Heart left ventricle (tissue), 16 donors: Measurements from ENCODE around the gene TM4SF20. TPM values are rescaled to one million over a fixed set of nuclear protein-coding genes. Genes with fewer than 3 reads are reported as not detected.

Source experiments
- ATAC-seq, 4 donors: fragments of 200-7000 bp; cut with Tn5 transposase; one replicate each; pipeline ENCODE4 v1.9.1; 2020 to 2022; ENCODE audit warnings: moderate library complexity in 4 of 4, mild to moderate bottlenecking in 3 of 4, moderate number of reproducible peaks in 1 of 4
- DNase-seq, 5 donors: peaks; one replicate each; pipeline ENCODE4 v3.0.0-alpha.2; 2020
- H3K27ac ChIP-seq, 12 donors: fragments of 200-600 bp; sonication (generic) in 4 of 12; one replicate each; pipeline versions ENCODE4 v1.5.0 to v1.8.0; 2016 to 2022; ENCODE audit warnings: mild to moderate bottlenecking in 2 of 12
- H3K27me3 ChIP-seq, 9 donors: fragments of 200-600 bp; sonication (generic) in 2 of 9; one replicate each; pipeline versions ENCODE4 v1.5.1 to v1.8.0; 2016 to 2022; ENCODE audit warnings: mild to moderate bottlenecking in 3 of 9
- H3K36me3 ChIP-seq, 9 donors: fragments of 200-600 bp; sonication (generic) in 2 of 9; one replicate each; pipeline versions ENCODE4 v1.5.0 to v1.8.0; 2018 to 2022; ENCODE audit warnings: mild to moderate bottlenecking in 2 of 9
- H3K4me1 ChIP-seq, 12 donors: fragments of 200-600 bp; sonication (generic) in 4 of 12; one replicate each; pipeline versions ENCODE4 v1.5.0 to v1.8.0; 2016 to 2022; ENCODE audit warnings: mild to moderate bottlenecking in 3 of 12
- H3K4me3 ChIP-seq, 12 donors: fragments of 200-600 bp; sonication (generic) in 4 of 12; one replicate each; pipeline versions ENCODE4 v1.5.0 to v1.8.0; 2017 to 2022; ENCODE audit warnings: mild to moderate bottlenecking in 9 of 12, moderate library complexity in 4 of 12
- H3K9me3 ChIP-seq, 12 donors: fragments of 200-600 bp; sonication (generic) in 4 of 12; one replicate each; pipeline versions ENCODE4 v1.5.0 to v1.8.0; 2016 to 2022; ENCODE audit warnings: mild to moderate bottlenecking in 1 of 12
- POLR2A ChIP-seq, 2 donors: fragments of 450-650 bp; IDR thresholded peaks; one replicate each; pipeline ENCODE4 v1.6.1; 2017; ENCODE audit warnings: antibody characterized with exemption in 2 of 2, mild to moderate bottlenecking in 2 of 2, moderate library complexity in 2 of 2
- WGBS, 4 donors: extraction: QIAGEN DNeasy Blood & Tissue Kit in 2 of 4; methylation state at CpG; one replicate each; pipeline versions ENCODE4 v1.1.5 to v1.1.7; 2013 to 2018; 5-methylcytosine and 5-hydroxymethylcytosine counted together
- intact Hi-C, 10 donors: fragments of 100-400 bp; cut with DNase I; formaldehyde crosslinking; loops; one replicate each; pipeline versions ENCODE4 v1.11.1 to v1.14.2; 2022
- polyA plus RNA-seq, 2 donors: library from polyadenylated mRNA; stranded (reverse); fragments of 200-250 nt; gene quantifications; one replicate each; pipeline ENCODE4 v1.2.3, GENCODE V29; 2013
- total RNA-seq, 9 donors: library from RNA; depleted of rRNA in 2 of 9; stranded (reverse); fragments of >200 nt in 2 of 9; fragmentation: NEBNext Ultra II Directional in 3 of 9; extraction: Animal tissue kit (Norgen Biotek cat#: 25700) in 3 of 9; gene quantifications; one replicate each; pipeline versions ENCODE4 v1.1.0 to v1.2.4, GENCODE V29; 2016 to 2023
- TF ChIP-seq, protein P1 (sequence below), 12 donors: fragments of 200-600 bp; sonication (generic) in 4 of 12; IDR thresholded peaks; one replicate each; pipeline versions ENCODE4 v1.5.0 to v1.8.0; 2018 to 2022; ENCODE audit warnings: antibody characterized with exemption in 12 of 12, mild to moderate bottlenecking in 5 of 12
- donor health status: ischemic (EF 13 %, LVEDD 7.1; RV severe dilation, severe dysfunction).
- donor health status: healthy with polysubstance abuse.
- donor health status: DM: no; HTN: yes; CAD: no.
- donor health status: DM: no; HTN: no; CAD: no.
- donor health status: ischemic (EF 25% LVEDD 6.9; RV normal size, moderate dysfunction).
- donor health status: ischemic (EF 25% LVEDD 5.7; RV mildly dilated, moderate dysfunction).
- donor health status: healthy.
- donor health status: DM: yes; HTN: yes; CAD: no.
- donor health status: ischemic (EF 35%, LVEDD 5.7; RV mildly dilated, moderate dysfunction).
- donor health status: nonischemic (EF 11% LVEDD 7.7; RV severe dilation, severe dysfunction).
- donor health status: DM: yes; HTN: yes; CAD: no.
- donor health status: PGD.
- donor health status: ischemic (EF 29% LVEDD 5.4; RV normal size, mild dysfunction).
- donor health status: nonischemic (EF 23%, LVEDD 6.1; RV moderate dilation, normal function).

Gene TM4SF20
- total and polyA plus RNA-seq, 11 donors, result not detected

DNA sequence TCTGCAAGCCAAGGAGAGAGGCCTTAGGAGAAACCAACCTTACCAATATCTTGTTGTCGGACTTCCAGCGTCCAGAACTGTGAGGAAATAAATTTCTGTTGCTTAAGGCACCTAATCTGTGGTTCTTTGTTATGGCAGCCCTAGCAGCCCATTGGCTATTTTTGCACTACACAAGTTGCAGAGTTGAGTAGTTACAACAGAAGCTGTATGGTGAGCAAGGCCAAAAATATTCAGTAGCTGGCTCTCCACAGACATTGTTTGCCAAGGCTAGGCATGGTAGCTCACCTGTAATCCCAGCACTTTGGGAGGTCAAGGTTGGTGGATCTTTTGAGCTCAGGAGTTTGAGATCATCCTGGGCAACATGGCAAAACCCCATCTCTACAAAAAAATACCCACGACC is 35.7 kb upstream of the TM4SF20 start:
- TF ChIP-seq, protein P1, sequence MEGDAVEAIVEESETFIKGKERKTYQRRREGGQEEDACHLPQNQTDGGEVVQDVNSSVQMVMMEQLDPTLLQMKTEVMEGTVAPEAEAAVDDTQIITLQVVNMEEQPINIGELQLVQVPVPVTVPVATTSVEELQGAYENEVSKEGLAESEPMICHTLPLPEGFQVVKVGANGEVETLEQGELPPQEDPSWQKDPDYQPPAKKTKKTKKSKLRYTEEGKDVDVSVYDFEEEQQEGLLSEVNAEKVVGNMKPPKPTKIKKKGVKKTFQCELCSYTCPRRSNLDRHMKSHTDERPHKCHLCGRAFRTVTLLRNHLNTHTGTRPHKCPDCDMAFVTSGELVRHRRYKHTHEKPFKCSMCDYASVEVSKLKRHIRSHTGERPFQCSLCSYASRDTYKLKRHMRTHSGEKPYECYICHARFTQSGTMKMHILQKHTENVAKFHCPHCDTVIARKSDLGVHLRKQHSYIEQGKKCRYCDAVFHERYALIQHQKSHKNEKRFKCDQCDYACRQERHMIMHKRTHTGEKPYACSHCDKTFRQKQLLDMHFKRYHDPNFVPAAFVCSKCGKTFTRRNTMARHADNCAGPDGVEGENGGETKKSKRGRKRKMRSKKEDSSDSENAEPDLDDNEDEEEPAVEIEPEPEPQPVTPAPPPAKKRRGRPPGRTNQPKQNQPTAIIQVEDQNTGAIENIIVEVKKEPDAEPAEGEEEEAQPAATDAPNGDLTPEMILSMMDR (IDR thresholded peaks at IDR 0.05), result no peak
- no peak for TF ChIP-seq POLR2A (IDR thresholded peaks at IDR 0.05)
- Histone ChIP-seq H3K4me1 (peaks cover 0 to 68% (median 3%) of the 10 kb centered on the region in 12 donors), H3K27ac (peak overlapping the region in 6 of 12 donors; percentile 22 to 89 (median 54)), H3K36me3 (no peaks in the 10 kb centered on the region), H3K9me3 (no peaks in the 10 kb centered on the region), H3K27me3 (no peaks in the 10 kb centered on the region), H3K4me3 (no peak overlapping the region)
- ATAC-seq (peak in 2 of 4 donors; percentile 19 to 35), DNase-seq (no peak)
- 86 to 94% (median 92%) methylated on average over 3 of the region's 3 CpGs for WGBS, 4 donors
- intact Hi-C loops, result loop anchor here in 2 of 10 donors (5.0 kb wide), 1 partner anchor 52 kb away; no protein-coding TSS in a partner anchor

DNA sequence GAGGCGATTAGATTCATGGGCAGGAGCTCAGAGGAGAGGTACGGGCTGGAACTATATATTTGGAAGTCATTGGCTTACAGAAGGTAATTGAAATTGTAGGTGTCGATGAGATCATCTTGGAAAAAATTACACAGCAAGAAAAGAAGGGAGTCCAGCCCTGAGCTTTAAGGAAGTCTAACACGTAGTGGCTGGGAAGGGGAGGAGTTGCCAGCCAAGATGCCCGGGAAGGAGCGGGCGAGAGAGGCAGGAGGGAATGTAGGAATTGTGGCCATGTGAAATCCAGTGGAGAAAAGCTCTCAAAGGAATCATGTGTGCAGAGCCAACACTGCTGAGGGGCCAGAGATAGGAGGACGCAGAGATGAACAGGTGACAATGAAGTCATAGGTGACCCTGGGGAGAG is 34.3 kb upstream of the TM4SF20 start:
- intact Hi-C loops, result loop anchor here in 2 of 10 donors (5.0 kb wide), 1 partner anchor 54 kb away; no protein-coding TSS in a partner anchor
- H3K27ac ChIP-seq, result peak overlapping the region in 1 of 12 donors; percentile 89
- H3K4me3 ChIP-seq, result no peak overlapping the region
- H3K27me3 ChIP-seq, result no peaks in the 10 kb centered on the region
- ATAC-seq (no peak), DNase-seq (no peak)
- TF ChIP-seq POLR2A (IDR thresholded peaks at IDR 0.05), result no peak
- TF ChIP-seq, protein P1 (IDR thresholded peaks at IDR 0.05), result no peak
- 63 to 71% (median 68%) methylated on average over 8 of the region's 8 CpGs for WGBS, 4 donors
- no peaks in the 10 kb centered on the region for H3K36me3 ChIP-seq
- H3K9me3 ChIP-seq, result no peaks in the 10 kb centered on the region
- H3K4me1 ChIP-seq, result peaks cover 0 to 68% (median 3%) of the 10 kb centered on the region in 12 donors

DNA sequence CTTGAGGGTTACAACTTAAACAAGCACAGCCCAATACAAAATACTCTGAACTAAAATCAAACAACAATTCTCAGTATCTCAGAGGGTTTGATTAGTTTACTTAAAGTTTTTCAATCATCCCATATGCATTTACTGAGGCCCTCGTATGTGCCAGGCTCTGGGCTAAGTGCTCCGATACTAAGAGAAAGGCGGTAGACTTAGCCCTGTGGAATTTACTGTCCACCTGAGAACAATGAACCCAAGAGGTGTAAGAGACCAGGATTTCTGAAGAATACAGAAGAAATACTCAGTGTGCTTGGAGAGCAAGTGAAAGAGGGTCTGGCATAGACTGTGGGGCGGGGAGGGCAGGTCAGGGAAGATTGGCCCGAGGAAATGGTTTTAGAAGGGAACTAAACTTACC is 33.8 kb upstream of the TM4SF20 start:
- no peaks in the 10 kb centered on the region for H3K27me3 ChIP-seq
- H3K36me3 ChIP-seq, result no peaks in the 10 kb centered on the region
- TF ChIP-seq, protein P1 (IDR thresholded peaks at IDR 0.05), result no peak
- no peak for TF ChIP-seq POLR2A (IDR thresholded peaks at IDR 0.05)
- intact Hi-C loops, result loop anchor here in 2 of 10 donors (5.0 kb wide), 1 partner anchor 54 kb away; no protein-coding TSS in a partner anchor
- H3K27ac ChIP-seq, result peak overlapping the region in 1 of 12 donors; percentile 89
- no peak overlapping the region for H3K4me3 ChIP-seq
- peaks cover 0 to 68% (median 3%) of the 10 kb centered on the region in 12 donors for H3K4me1 ChIP-seq
- DNase-seq (no peak), ATAC-seq (no peak)
- 74 to 82% (median 78%) methylated on average over 5 of the region's 5 CpGs for WGBS, 4 donors
- H3K9me3 ChIP-seq, result no peaks in the 10 kb centered on the region

DNA sequence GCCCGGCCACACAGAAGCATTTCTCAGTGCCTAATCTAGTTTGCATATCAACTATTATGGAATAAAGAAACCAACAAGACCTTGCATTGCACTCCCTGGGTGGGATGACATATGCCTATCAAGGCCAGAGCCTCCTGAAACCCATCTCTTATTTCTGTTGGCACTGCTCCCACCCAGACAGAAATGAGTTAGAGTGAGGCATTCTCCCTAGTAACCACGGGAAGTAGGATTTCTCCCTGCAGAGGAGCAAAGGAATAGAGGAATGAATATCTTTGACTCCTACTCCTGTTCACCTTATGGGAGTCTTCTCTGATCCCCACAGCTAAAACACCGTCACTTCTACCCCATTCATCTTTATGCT is 32.9 kb upstream of the TM4SF20 start:
- Histone ChIP-seq H3K4me1 (peaks cover 0 to 65% (median 4%) of the 10 kb centered on the region in 12 donors), H3K4me3 (no peak overlapping the region), H3K27me3 (no peaks in the 10 kb centered on the region), H3K27ac (no peak overlapping the region), H3K36me3 (no peaks in the 10 kb centered on the region), H3K9me3 (no peaks in the 10 kb centered on the region)
- ATAC-seq (no peak), DNase-seq (no peak)
- intact Hi-C loops, result loop anchor here in 2 of 10 donors (5.0 kb wide), 1 partner anchor 55 kb away; no protein-coding TSS in a partner anchor
- TF ChIP-seq, protein P1 (IDR thresholded peaks at IDR 0.05), result no peak
- no peak for TF ChIP-seq POLR2A (IDR thresholded peaks at IDR 0.05)
- 71 to 79% (median 75%) methylated on average over 3 of the region's 3 CpGs for WGBS, 4 donors
